Ramos (cell line): Measurements from ENCODE around the gene ZNF26.
"Not testable (repeated sequence)": the region's sequence is repeated elsewhere in the genome, so short reads cannot be mapped to it uniquely, and the experiment has no call there.

ENCODE experiments used
- in situ Hi-C: fragments of 300-500 bp; cut with MboI; formaldehyde crosslinking; loops from one replicate; pipeline ENCODE4 v1.14.3; 2022; ENCODE audit warnings: low sequenced_read_pairs; ENCODE audit not compliant: unreplicated experiment

The ZNF26 gene

GRCh38 chr12:132955094-132956010, 30.8 kb upstream of the ZNF26 start:
- in situ Hi-C loops = no loop called here

GRCh38 chr12:132956011-132956788, 30.0 kb upstream of the ZNF26 start, which contains the start of gene ZNF605:
Gene ZNF605 (minus strand): TSS chr12:132956306. CDS start chr12:132945635, 10,671 bp downstream.
- in situ Hi-C loops = no loop called here

GRCh38 chr12:132961790-132962189, 24.4 kb upstream of the ZNF26 start:
- in situ Hi-C loops = not testable (repeated sequence)

GRCh38 chr12:132963947-132964346, 22.2 kb upstream of the ZNF26 start:
- in situ Hi-C loops = not testable (repeated sequence)

- in situ Hi-C loops = no loop called here
Observed at GRCh38 chr12:132965796-132966195, 20.4 kb upstream of the ZNF26 start.

- in situ Hi-C loops = no loop called here
Observed at GRCh38 chr12:132966676-132967415, 19.3 kb upstream of the ZNF26 start.

- in situ Hi-C loops = no loop called here
Observed at GRCh38 chr12:132967736-132968135, 18.4 kb upstream of the ZNF26 start.

- in situ Hi-C loops = no loop called here
Observed at GRCh38 chr12:132972374-132972773, 13.8 kb upstream of the ZNF26 start.

GRCh38 chr12:132976870-132977269, 9.3 kb upstream of the ZNF26 start:
- in situ Hi-C loops = not testable (repeated sequence)

- in situ Hi-C loops = no loop called here
Observed at GRCh38 chr12:132986885-132987225, 688 bp downstream of the ZNF26 start.

- in situ Hi-C loops = no loop called here
Observed at GRCh38 chr12:132998741-132999140, 12.6 kb downstream of the ZNF26 start.

- in situ Hi-C loops = no loop called here
Observed at GRCh38 chr12:133010657-133011297, 24.6 kb downstream of the ZNF26 start.

- in situ Hi-C loops = no loop called here
Observed at GRCh38 chr12:133023566-133023965, 37.4 kb downstream of the ZNF26 start.

- in situ Hi-C loops = no loop called here
Observed at GRCh38 chr12:133026996-133027395, 40.8 kb downstream of the ZNF26 start.

- in situ Hi-C loops = no loop called here
Observed at GRCh38 chr12:133037207-133038005, 51.2 kb downstream of the ZNF26 start, which contains the start of gene ZNF84. Gene ZNF84 (plus strand): TSS chr12:133037509. CDS start chr12:133041468, 3,959 bp downstream.

- in situ Hi-C loops = no loop called here
Observed at GRCh38 chr12:133038118-133038709, 52.0 kb downstream of the ZNF26 start.

- in situ Hi-C loops = no loop called here
Observed at GRCh38 chr12:133046698-133047097, 60.5 kb downstream of the ZNF26 start.

- in situ Hi-C loops = no loop called here
Observed at GRCh38 chr12:133057446-133057845, 71.3 kb downstream of the ZNF26 start.
